GM12873 (cell line): ENCODE results near the gene AP4B1.
A peak's percentile ranks its signal among the peaks of the same experiment; 100 is the strongest.

Experiments
- TF ChIP-seq, protein P1 (sequence below): IDR thresholded peaks from 2 replicates; pipeline ENCODE4 v1.5.1; 2012; ENCODE audit warnings: low read depth, mild to moderate bottlenecking, moderate library complexity, low read length, control low read depth; ENCODE audit not compliant: insufficient read depth; ENCODE audit errors: missing control alignments

Gene AP4B1

DNA sequence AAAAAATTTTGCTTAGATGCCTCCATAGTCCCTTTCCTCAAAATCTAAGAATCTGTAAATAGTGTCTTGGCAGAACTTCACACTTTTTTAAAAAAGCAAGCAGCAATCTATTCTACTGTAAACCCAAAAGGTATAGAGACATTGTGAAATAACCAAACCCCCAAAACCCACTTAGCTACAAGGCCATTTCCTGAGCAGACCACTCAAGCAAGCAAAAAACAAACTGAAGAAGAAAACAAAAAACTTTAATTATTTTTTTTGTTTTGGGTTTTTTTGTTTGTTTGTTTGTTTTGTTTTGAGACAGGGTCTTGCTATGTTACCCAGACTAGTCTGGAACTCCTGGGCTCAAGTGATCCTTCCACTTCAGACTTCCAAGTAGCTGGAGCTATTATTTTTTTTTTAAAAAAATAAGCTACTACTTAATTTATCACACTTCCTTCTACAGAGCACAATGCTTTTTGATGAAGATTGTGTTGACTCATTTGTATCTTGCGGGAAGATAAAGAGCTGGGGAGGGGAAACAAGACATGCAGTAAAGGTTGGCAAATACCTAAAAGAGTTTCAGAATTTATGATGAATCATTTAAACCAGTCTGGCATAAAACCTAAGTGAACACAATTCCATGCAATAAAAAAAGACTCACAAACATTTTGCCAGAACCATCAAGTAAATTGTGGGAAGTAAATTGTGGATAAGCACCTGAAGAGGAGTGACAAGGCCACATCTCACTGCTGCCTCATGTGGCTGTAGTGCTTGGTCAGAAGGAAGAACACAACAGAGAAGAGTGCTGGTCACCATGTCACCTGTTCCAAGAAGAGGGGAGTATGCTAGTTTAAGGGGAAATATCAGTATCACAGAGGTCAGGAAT lies 30.4 kb downstream of the AP4B1 start:
- TF ChIP-seq, protein P1, sequence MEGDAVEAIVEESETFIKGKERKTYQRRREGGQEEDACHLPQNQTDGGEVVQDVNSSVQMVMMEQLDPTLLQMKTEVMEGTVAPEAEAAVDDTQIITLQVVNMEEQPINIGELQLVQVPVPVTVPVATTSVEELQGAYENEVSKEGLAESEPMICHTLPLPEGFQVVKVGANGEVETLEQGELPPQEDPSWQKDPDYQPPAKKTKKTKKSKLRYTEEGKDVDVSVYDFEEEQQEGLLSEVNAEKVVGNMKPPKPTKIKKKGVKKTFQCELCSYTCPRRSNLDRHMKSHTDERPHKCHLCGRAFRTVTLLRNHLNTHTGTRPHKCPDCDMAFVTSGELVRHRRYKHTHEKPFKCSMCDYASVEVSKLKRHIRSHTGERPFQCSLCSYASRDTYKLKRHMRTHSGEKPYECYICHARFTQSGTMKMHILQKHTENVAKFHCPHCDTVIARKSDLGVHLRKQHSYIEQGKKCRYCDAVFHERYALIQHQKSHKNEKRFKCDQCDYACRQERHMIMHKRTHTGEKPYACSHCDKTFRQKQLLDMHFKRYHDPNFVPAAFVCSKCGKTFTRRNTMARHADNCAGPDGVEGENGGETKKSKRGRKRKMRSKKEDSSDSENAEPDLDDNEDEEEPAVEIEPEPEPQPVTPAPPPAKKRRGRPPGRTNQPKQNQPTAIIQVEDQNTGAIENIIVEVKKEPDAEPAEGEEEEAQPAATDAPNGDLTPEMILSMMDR = peak; percentile 73

DNA sequence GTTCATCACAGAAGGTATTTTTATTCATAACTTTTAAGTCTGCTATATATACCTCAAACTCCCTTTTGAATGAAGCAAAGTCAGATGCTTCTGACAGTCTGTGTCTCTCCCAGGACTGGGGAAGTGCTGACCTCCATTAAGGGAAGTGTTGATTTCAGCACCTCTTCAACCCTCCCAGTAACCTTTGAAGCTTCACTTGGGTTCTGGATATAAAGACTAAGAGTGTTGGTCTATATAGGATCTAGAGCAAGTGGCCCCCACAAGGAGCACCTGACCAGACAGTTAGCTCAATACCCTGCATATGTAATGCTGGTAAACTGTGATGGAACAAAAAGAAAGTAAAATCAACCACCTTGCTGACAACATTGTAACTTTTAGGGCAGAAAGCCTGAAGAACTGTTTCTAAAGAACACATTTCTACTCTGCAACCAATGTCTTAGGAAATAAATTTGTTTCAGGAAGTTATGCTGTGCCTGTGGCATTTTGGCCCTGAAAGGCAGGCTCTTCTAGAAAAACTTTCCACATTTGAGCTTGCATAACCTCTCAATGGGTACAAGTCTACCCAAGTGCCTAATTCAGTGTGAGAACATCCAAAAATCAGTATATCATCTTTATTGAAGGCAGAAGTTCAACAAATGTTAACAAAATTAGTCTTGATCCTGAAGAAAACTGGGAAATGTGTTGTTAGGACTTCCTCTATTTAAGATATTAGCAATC lies 32.2 kb downstream of the AP4B1 start:
- TF ChIP-seq, protein P1 = no peak

GRCh38 chr1:113871597-113872113 lies 32.9 kb downstream of the AP4B1 start, which contains the start of gene PTPN22:
Gene PTPN22 (minus strand): TSS chr1:113871712.
- TF ChIP-seq, protein P1 = no peak

DNA sequence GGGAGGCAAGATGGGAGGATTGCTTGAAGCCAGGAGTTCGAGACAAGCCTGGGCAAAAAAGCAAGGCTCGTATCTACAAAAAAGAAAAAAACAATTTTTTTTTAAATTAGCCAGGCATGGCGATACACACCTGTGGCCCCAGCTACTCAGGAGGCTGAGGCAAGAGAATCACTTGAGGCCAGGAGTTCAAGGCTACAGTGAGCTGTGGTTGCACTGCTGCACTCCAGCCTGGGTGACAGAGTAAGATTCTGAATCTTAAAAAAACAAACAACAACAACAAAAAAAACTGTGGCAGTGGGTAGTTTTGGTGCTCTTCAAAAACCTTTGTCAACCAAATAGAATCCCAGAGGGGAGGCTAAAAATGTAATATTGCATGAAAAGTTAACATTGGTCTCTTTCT lies 33.8 kb downstream of the AP4B1 start:
- TF ChIP-seq, protein P1 = no peak

GRCh38 chr1:113868387-113869083 lies 36.1 kb downstream of the AP4B1 start:
- TF ChIP-seq, protein P1 = no peak

GRCh38 chr1:113861641-113862040 lies 43.0 kb downstream of the AP4B1 start:
- TF ChIP-seq, protein P1 = no peak
